SH-SY5Y (cell line): ENCODE data around the gene TWIST2.

ENCODE experiments used
- GATA2 ChIP-seq: IDR thresholded peaks from 2 replicates; pipeline ENCODE4 v1.6.1; 2011; ENCODE audit warnings: mild to moderate bottlenecking, low read depth, low read length
- GATA3 ChIP-seq: IDR thresholded peaks from 2 replicates; pipeline ENCODE4 v1.6.1; 2011; ENCODE audit warnings: low read depth, mild to moderate bottlenecking, low read length, moderate library complexity

- TF ChIP-seq GATA2 = no peak
- TF ChIP-seq GATA3 = no peak
Observed at GRCh38 chr2:238865015-238865719, 17.3 kb downstream of the TWIST2 start.
